HEK293T (cell line): ENCODE results near the gene RNF144B.

Source experiments
- ELF4 ChIP-seq: fragments of 450-650 bp; IDR thresholded peaks from 2 replicates; pipeline ENCODE4 v1.6.1; 2017; ENCODE audit warnings: antibody characterized with exemption
- LEF1 ChIP-seq: fragments of 450-650 bp; IDR thresholded peaks from 2 replicates; pipeline ENCODE4 v1.6.1; 2017; ENCODE audit warnings: mild to moderate bottlenecking, borderline replicate concordance
- SP1 ChIP-seq: fragments of 450-650 bp; IDR thresholded peaks from 2 replicates; pipeline ENCODE4 v1.6.1; 2017
- SUZ12 ChIP-seq: fragments of 450-650 bp; IDR thresholded peaks from 2 replicates; pipeline ENCODE4 v1.6.1; 2016; ENCODE audit warnings: mild to moderate bottlenecking

DNA sequence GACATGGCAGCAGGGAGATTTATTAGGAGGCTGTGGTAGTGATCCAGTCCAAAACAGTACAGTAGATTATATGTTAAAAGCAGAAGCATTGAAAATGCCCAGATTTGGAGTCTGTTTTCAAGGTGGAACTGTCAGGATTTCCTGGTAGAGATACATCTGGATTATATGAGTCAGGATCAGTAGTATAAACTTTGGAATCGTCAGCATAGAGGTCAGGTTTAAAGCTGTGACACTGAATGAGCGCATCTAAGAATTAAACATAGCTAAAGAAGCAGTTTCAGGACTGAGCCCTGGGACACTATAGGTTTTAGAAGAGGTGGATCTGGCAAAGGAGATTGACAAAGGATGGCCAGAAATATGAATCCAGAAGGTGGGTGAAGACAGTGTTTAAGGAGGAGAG is 60.4 kb downstream of the RNF144B start:
- TF ChIP-seq SUZ12, result no peak
- TF ChIP-seq SP1, result no peak
- no peak for TF ChIP-seq LEF1
- no peak for TF ChIP-seq ELF4
